ENCODE data around the gene FSTL4.

DNA sequence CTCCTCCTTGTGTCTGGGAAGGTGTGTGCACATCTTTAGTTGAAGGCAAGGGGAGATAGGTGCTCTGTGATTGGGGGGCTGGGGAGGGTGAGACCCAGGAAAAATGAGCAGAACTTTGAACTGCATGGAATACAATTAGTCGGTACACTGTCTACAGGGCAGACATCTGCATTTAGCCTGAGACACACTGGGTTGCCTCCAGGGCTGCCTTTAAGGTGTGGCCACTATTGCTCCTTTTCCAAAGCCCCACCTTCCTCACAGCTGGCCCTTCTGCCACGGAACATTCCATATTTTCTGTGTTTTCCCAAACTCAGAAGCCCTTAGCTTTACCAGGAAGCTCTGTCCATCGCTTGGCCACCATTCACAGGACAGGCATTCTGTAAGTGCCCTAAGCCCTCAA, 312.6 kb downstream of the FSTL4 start:
- TF ChIP-seq CTCF (IDR thresholded peaks at IDR 0.05): no peak
- no peak for TF ChIP-seq EP300 (IDR thresholded peaks at IDR 0.05)

Measured in ovary (tissue), 3 donors.